Measurements from ENCODE around the gene PPARG. TPM values are rescaled to one million over a fixed set of nuclear protein-coding genes. Genes with fewer than 3 reads are reported as not detected.

PPARG gene
- total and polyA plus RNA-seq, 12 donors = 3.1 to 21.9 (median 6.8) TPM

GRCh38 chr3:12303534-12303933 lies 14.7 kb downstream of the PPARG start:
- Histone ChIP-seq H3K4me3 (no peak overlapping the region), H3K27me3 (no peaks in the 10 kb centered on the region), H3K27ac (peak overlapping the region in 1 of 5 donors; percentile 20), H3K4me1 (replicated peaks in 1 of 2) (no peaks in the 10 kb centered on the region), H3K9me3 (replicated peaks in 1 of 3) (no peaks in the 10 kb centered on the region), H3K36me3 (replicated peaks in 1 of 2) (no peaks in the 10 kb centered on the region)
- WGBS, 4 donors = 68 to 78% (median 76%) methylated on average over 2 of the region's 2 CpGs
- TF ChIP-seq CTCF (IDR thresholded peaks at IDR 0.05) (no peak), POLR2A (IDR thresholded peaks at IDR 0.05) (no peak)
- intact Hi-C loops (cut with DNase I) = no loop called here
- no peak for DNase-seq

- Histone ChIP-seq H3K27me3 (no peaks in the 10 kb centered on the region), H3K9me3 (replicated peaks in 1 of 3) (no peaks in the 10 kb centered on the region), H3K27ac (no peak overlapping the region), H3K36me3 (replicated peaks in 1 of 2) (no peaks in the 10 kb centered on the region), H3K4me1 (replicated peaks in 1 of 2) (no peaks in the 10 kb centered on the region), H3K4me3 (no peak overlapping the region)
- peak in 1 of 7 donors; percentile 19 for DNase-seq
- intact Hi-C loops (cut with DNase I) = no loop called here
- WGBS, 4 donors = 65 to 76% (median 72%) methylated on average over 6 of the region's 6 CpGs
- TF ChIP-seq POLR2A (IDR thresholded peaks at IDR 0.05) (no peak), CTCF (IDR thresholded peaks at IDR 0.05) (no peak)
These were observed 15.1 kb downstream of the PPARG start for GRCh38 chr3:12303993-12304392.

- Histone ChIP-seq H3K27me3 (no peaks in the 10 kb centered on the region), H3K9me3 (replicated peaks in 1 of 3) (no peaks in the 10 kb centered on the region), H3K4me3 (no peak overlapping the region), H3K27ac (no peak overlapping the region), H3K36me3 (replicated peaks in 1 of 2) (no peaks in the 10 kb centered on the region), H3K4me1 (replicated peaks in 1 of 2) (no peaks in the 10 kb centered on the region)
- no peak for DNase-seq
- intact Hi-C loops (cut with DNase I) = no loop called here
- WGBS, 4 donors = 69 to 83% (median 75%) methylated on average over 2 of the region's 2 CpGs
- TF ChIP-seq CTCF (IDR thresholded peaks at IDR 0.05) (no peak), POLR2A (IDR thresholded peaks at IDR 0.05) (no peak)
These were observed 18.3 kb downstream of the PPARG start for GRCh38 chr3:12307136-12307535.

- Histone ChIP-seq H3K4me3 (no peak overlapping the region), H3K27me3 (no peaks in the 10 kb centered on the region), H3K9me3 (replicated peaks in 1 of 3) (no peaks in the 10 kb centered on the region), H3K36me3 (replicated peaks in 1 of 2) (no peaks in the 10 kb centered on the region), H3K27ac (no peak overlapping the region), H3K4me1 (replicated peaks in 1 of 2) (no peaks in the 10 kb centered on the region)
- TF ChIP-seq CTCF (IDR thresholded peaks at IDR 0.05) (no peak), POLR2A (IDR thresholded peaks at IDR 0.05) (no peak)
- intact Hi-C loops (cut with DNase I) = no loop called here
- DNase-seq = no peak
These were observed 19.6 kb downstream of the PPARG start for GRCh38 chr3:12308517-12308916.
